ELR (cell line): ENCODE measurements around the gene KCNQ1OT1.

Experiments
- DNase-seq: peaks from one replicate; pipeline ENCODE4 v3.0.0-alpha.2; 2015; ENCODE audit warnings: low read depth

Gene KCNQ1OT1

GRCh38 chr11:2719831-2720590 is 20.2 kb upstream of the KCNQ1OT1 start:
- DNase-seq, result no peak

GRCh38 chr11:2718817-2719438 is 19.1 kb upstream of the KCNQ1OT1 start:
- no peak for DNase-seq

- DNase-seq, result no peak
These were observed 17.9 kb upstream of the KCNQ1OT1 start for GRCh38 chr11:2717561-2718325.

GRCh38 chr11:2716376-2717095 is 16.7 kb upstream of the KCNQ1OT1 start:
- DNase-seq, result no peak

GRCh38 chr11:2715716-2716350 is 16.0 kb upstream of the KCNQ1OT1 start:
- no peak for DNase-seq

- DNase-seq, result no peak
These were observed 15.1 kb upstream of the KCNQ1OT1 start for GRCh38 chr11:2714871-2715270.

GRCh38 chr11:2714463-2714800 is 14.6 kb upstream of the KCNQ1OT1 start:
- no peak for DNase-seq

GRCh38 chr11:2713661-2714462 is 14.1 kb upstream of the KCNQ1OT1 start:
- DNase-seq, result no peak

GRCh38 chr11:2713094-2713493 is 13.3 kb upstream of the KCNQ1OT1 start:
- DNase-seq, result no peak

GRCh38 chr11:2711161-2711560 is 11.4 kb upstream of the KCNQ1OT1 start:
- no peak for DNase-seq

- DNase-seq, result no peak
These were observed 9.6 kb upstream of the KCNQ1OT1 start for GRCh38 chr11:2709429-2709828.

- DNase-seq, result no peak
These were observed 9.0 kb upstream of the KCNQ1OT1 start for GRCh38 chr11:2708757-2709281.

GRCh38 chr11:2708151-2708581 is 8.4 kb upstream of the KCNQ1OT1 start:
- no peak for DNase-seq

GRCh38 chr11:2707736-2708135 is 7.9 kb upstream of the KCNQ1OT1 start:
- no peak for DNase-seq

GRCh38 chr11:2706321-2706720 is 6.5 kb upstream of the KCNQ1OT1 start:
- DNase-seq, result no peak

GRCh38 chr11:2704896-2705606 is 5.3 kb upstream of the KCNQ1OT1 start:
- no peak for DNase-seq

- DNase-seq, result no peak
These were observed 4.6 kb upstream of the KCNQ1OT1 start for GRCh38 chr11:2704356-2704755.

- DNase-seq, result no peak
These were observed 3.8 kb upstream of the KCNQ1OT1 start for GRCh38 chr11:2703363-2704141.

GRCh38 chr11:2702771-2703362 is 3.1 kb upstream of the KCNQ1OT1 start:
- DNase-seq, result no peak
